ENCODE results near the gene PRKAB1. TPM values are rescaled to one million over a fixed set of nuclear protein-coding genes. Genes with fewer than 3 reads are reported as not detected.

The PRKAB1 gene
- 8.8 and 13.1 TPM in 2 replicates for total RNA-seq

GRCh38 chr12:119667577-119668323, at the start of gene PRKAB1:
TSS of gene PRKAB1 (plus strand) at chr12:119668133. CDS start at chr12:119668245, 112 bp downstream.

Other genes with a start within 250 kb of the PRKAB1 start
- gene TMEM233, start 74.4 kb upstream of the PRKAB1 start, total RNA-seq: not detected in 2 replicates
- 12.4 and 19.7 TPM in 2 replicates for gene CIT, start 209.2 kb downstream of the PRKAB1 start, total RNA-seq